ENCODE data around the gene BEX3.

BEX3 gene

GRCh38 chrX:103397707-103398106 is 21.4 kb downstream of the BEX3 start:
- Histone ChIP-seq H3K4me3 (replicated peaks; ENCODE audit: insufficient read depth, low read length) (no peak overlapping the region), H3K27ac (replicated peaks) (no peak overlapping the region), H3K27me3 (ENCODE audit: insufficient read depth, poor library complexity, severe bottlenecking) (peaks cover 2% of the 10 kb centered on the region)
- no peak for TF ChIP-seq REST (IDR thresholded peaks at IDR 0.05; ENCODE audit: insufficient replicate concordance, low read depth)
- no peak for TF ChIP-seq SPI1 (IDR thresholded peaks at IDR 0.05; ENCODE audit: borderline replicate concordance, low read depth)
- TF ChIP-seq GABPA (IDR thresholded peaks at IDR 0.05; ENCODE audit: low read depth), result no peak
- TF ChIP-seq POLR2AphosphoS5 (IDR thresholded peaks at IDR 0.05; ENCODE audit: low read depth), result no peak
- TF ChIP-seq CTCF (IDR thresholded peaks at IDR 0.05; ENCODE audit: insufficient read depth, low read length), result no peak
- DNase-seq (ENCODE audit: low read depth in 1 of 2, low spot score in 1 of 2), result no peak

- Histone ChIP-seq H3K27me3 (ENCODE audit: insufficient read depth, poor library complexity, severe bottlenecking) (peaks cover 2% of the 10 kb centered on the region), H3K4me3 (replicated peaks; ENCODE audit: insufficient read depth, low read length) (no peak overlapping the region), H3K27ac (replicated peaks) (no peak overlapping the region)
- DNase-seq (ENCODE audit: low read depth in 1 of 2, low spot score in 1 of 2), result no peak
- no peak for TF ChIP-seq POLR2AphosphoS5 (IDR thresholded peaks at IDR 0.05; ENCODE audit: low read depth)
- TF ChIP-seq SPI1 (IDR thresholded peaks at IDR 0.05; ENCODE audit: borderline replicate concordance, low read depth), result no peak
- no peak for TF ChIP-seq GABPA (IDR thresholded peaks at IDR 0.05; ENCODE audit: low read depth)
- TF ChIP-seq CTCF (IDR thresholded peaks at IDR 0.05; ENCODE audit: insufficient read depth, low read length), result no peak
- TF ChIP-seq REST (IDR thresholded peaks at IDR 0.05; ENCODE audit: insufficient replicate concordance, low read depth), result no peak
Observed at GRCh38 chrX:103398421-103398864, 22.1 kb downstream of the BEX3 start.

GRCh38 chrX:103399744-103400143 is 23.4 kb downstream of the BEX3 start:
- DNase-seq (ENCODE audit: low read depth in 1 of 2, low spot score in 1 of 2), result no peak
- H3K27ac ChIP-seq (replicated peaks), result no peak overlapping the region
- peaks cover 2% of the 10 kb centered on the region for H3K27me3 ChIP-seq (ENCODE audit: insufficient read depth, poor library complexity, severe bottlenecking)
- no peak overlapping the region for H3K4me3 ChIP-seq (replicated peaks; ENCODE audit: insufficient read depth, low read length)
- no peak for TF ChIP-seq CTCF (IDR thresholded peaks at IDR 0.05; ENCODE audit: insufficient read depth, low read length)
- TF ChIP-seq POLR2AphosphoS5 (IDR thresholded peaks at IDR 0.05; ENCODE audit: low read depth), result no peak
- TF ChIP-seq SPI1 (IDR thresholded peaks at IDR 0.05; ENCODE audit: borderline replicate concordance, low read depth), result no peak
- TF ChIP-seq REST (IDR thresholded peaks at IDR 0.05; ENCODE audit: insufficient replicate concordance, low read depth), result no peak
- no peak for TF ChIP-seq GABPA (IDR thresholded peaks at IDR 0.05; ENCODE audit: low read depth)
